GM18508 (cell line): ENCODE measurements around the gene INTS15.
"Not testable (repeated sequence)": the region's sequence is repeated elsewhere in the genome, so short reads cannot be mapped to it uniquely, and the experiment has no call there.

ENCODE experiments used
- ATAC-seq: cut with Tn5 transposase; IDR thresholded peaks from one replicate; pipeline ENCODE4 v1.9.1; 2021; ENCODE audit warnings: moderate number of reproducible peaks; ENCODE audit not compliant: insufficient read depth, unreplicated experiment

The INTS15 gene

DNA sequence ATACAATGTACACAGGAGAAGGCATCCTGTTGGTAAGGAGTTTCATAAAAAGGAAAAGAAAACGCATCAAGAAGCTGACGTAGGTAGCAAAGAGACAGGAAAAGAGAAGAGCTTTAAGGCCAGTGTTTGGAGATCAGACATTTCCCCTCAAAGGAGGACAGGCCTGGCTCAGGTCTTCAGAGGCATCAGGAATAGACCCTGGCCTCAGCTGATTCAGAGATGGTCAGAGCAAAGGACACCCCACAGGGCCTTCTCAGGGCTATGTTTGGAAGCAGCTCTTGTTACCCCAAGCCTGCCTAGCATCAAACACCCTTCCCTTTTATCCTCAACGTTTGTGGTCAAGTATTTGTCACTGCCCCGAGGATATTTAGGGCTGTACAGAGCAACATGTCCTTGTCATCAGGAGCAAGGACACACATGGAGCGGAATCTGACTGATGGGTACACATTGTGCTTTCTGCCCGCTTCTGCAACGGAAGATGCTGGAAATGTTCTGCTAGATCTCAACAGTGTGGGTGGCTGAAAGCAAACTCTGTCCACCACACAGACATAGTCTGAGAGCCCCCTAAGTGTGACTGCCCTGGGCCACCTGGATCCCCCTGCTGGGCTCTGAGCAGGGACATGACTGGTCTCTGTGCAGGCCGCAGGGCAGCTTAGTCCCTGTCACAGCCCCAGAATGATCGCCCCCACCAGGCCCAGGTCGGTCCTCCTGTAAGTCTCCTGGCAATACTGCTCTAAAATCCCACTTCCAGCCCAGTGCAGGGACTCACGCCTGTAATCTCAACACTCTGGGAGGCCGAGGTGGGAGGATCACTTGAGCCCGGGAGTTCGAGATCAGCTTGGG lies 13.6 kb upstream of the INTS15 start:
- ATAC-seq: no peak

DNA sequence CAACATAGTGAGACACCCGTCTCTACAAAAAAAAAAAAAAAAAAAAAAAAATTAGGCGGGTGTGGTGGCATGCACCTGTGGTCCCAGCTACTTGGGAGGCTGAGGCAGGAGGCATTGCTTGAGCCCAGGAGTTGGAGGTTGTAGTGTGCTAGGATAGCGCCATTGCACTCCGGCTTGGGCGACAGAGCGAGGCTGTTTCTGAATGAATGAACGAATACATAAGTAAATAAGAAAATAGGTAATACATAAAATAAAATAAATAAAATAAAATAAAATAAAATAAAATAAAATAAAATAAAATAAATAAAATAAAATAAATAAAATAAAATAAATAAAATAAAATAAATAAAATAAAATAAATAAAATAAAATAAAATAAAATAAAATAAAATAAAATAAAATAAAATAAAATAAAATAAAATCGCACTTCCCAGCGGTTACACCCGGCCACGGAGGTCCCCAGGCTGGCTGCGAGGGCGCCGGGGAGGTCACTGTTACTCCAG lies 12.9 kb upstream of the INTS15 start:
- not testable (repeated sequence) for ATAC-seq

DNA sequence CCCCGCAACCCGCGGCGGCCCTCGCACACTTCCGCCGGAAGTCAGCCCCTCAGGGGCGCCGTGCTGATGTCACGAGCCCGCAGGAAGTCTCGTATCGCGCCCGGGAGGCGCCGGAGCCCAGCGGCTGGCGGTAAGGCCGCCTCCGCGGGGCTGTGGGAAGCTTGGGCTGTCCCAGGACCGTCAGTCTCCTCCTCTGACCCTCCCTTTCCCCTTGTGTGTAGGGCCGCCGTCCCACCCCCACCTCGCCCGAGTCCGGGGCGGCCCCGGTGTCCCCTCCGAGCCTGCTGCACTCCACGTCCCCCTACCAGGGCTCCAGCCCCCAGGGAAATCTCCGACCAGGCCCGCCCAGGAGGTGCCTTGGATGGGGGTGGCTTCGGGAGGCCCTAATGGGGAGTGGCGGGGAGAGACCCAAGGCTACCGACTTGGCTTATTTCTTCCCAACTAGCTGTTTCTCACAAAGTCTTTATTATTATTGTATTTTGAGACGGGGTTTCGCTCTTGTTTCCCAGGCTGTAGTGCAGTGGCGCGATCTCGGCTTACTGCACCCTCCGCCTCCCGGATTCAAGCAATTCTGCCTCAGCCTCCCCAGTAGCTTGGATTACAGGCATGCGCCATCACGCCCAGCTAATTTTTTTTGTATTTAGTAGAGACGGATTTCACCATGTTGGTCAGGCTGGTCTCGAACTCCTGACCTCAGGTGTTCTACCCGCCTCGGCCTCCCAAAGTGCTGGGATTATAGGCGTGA lies 12.3 kb upstream of the INTS15 start, which contains the start of gene ZDHHC4:
Gene ZDHHC4, plus strand, starts transcription at position 86 of the 745 bp plus-strand sequence. CDS start 3,108 bp downstream, outside the sequence.
- ATAC-seq: peak; percentile 80

DNA sequence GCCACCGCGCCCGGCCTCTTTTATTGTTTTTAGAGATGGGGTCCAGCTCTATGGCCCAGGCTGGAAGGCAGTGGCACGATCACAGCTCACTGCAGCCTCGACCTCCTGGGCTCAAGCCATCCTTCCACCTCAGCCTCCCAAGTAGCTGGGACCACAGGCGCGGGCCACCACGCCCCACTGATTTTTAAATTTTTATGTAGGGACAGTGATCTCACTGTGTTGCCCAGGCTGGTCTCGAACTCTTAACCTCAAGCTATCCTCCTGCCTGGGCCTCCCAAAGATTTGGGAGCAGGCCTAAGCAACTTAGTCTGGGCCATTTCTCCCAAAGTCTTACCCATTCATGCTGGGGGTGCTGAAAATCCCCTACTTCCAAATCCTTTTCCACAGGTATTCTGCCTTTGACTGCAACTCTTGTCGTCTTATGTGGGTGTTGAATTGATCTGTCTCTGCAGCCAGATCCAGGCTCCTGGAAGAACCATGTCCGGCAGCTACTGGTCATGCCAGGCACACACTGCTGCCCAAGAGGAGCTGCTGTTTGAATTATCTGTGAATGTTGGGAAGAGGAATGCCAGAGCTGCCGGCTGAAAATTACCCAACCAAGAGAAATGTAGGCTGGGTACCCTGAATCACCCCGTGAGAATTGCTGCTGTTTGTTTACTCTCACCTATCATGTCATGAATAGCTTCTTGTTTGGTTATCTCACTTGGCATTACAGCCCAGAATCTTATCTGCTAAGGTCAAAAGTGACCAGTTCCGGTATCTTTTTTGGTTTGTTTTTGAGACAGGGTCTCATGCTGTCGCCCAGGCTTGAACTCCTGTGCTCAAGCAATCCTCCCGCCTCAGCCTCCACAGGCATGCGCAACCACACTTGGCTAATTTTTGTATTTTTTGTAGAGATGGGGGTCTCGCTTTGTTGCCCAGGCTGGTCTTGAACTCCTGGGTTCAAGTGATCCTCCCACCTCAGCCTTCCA lies 11.4 kb upstream of the INTS15 start:
- no peak for ATAC-seq

DNA sequence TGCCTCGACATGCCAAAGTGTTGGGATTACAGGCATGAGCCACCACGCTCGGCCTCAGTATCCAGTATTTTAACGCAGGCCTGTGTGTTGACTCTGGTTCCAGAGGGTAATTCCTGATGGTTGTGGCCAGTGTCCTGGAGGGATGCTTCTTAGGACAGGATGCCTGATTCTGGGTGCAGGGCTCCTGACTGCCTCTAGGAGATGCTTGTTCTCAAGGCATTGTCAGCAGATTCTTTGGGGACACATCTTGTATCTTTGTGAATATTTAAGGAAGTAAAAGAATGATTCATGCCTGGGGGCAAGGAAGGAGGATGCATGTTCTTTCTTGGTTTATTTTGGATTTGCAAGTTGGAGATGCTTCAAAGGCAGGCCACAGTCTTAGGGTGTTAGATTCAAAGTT lies 10.4 kb upstream of the INTS15 start:
- no peak for ATAC-seq

DNA sequence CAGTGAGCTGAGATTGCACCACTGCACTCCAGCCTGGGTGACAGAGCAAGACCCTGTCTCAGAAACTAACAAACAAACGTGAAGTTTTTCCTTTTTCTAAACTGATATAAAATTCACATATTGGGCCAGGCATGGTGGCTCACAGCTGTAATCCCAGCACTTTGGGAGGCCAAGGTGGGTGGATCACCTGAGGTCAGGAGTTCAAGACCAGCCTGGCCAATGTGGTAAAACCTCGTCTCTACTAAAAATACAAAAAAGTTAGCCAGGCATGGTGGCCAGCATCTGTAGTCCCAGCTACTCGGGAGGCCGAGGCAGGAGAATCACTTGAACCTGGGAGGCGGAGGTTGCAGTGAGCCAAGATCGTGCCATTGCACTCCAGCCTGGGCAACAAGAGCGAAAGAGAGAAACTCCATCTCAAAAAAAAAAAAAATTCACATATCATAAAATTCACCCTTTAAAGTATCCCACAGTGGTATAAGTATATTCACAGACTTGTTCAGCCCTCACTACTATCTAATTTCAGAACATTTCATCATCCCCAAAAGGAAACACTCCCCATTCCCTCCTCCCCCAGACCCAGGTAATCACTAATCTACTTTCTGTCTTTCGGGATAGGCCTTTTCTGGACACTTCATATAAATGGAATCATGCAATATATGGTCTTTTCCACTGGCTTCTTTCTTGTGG lies 3.9 kb upstream of the INTS15 start:
- not testable (repeated sequence) for ATAC-seq

DNA sequence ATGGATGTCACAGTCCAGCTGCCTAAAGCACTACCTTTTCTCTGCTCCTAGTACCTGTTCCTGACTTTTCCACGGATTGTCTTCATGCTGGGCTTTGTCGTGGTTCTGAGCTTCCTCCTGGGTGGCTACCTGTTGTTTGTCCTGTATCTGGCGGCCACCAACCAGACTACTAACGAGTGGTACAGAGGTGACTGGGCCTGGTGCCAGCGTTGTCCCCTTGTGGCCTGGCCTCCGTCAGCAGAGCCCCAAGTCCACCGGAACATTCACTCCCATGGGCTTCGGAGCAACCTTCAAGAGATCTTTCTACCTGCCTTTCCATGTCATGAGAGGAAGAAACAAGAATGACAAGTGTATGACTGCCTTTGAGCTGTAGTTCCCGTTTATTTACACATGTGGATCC lies 1.3 kb upstream of the INTS15 start:
- ATAC-seq: no peak

DNA sequence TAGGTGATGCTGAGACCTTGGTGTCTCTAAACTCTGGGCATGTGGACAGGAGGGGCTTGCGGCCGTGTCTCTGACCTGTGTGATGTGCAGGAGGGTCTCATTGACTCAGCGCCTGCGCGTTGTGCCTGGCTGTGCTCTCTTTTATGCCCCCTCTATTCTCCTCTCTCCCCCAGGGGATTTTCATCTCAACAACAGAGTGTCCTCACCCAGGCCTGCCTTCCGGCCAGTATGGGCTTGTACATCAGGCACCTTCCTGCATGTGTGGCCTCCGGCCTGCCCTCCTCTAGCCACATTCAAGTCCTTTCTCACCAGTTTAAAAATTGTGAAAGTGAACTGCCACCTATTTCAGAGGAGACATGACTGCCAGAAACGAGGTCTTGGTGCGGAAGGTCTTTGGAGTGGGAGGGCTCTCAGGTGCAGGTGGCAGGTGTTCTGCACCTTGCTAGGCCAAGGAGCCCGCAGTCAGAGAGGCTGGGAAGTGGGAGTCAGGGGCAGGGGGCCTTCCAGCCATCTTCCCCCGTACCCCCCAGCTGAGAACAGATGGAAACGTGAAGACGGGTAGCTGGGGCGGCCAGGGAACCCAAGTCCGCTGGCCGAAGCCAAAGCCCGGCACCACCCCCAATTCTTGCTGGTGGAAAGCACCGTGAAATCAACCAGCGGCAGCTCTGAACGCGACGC lies 531 bp upstream of the INTS15 start:
- ATAC-seq: no peak

DNA sequence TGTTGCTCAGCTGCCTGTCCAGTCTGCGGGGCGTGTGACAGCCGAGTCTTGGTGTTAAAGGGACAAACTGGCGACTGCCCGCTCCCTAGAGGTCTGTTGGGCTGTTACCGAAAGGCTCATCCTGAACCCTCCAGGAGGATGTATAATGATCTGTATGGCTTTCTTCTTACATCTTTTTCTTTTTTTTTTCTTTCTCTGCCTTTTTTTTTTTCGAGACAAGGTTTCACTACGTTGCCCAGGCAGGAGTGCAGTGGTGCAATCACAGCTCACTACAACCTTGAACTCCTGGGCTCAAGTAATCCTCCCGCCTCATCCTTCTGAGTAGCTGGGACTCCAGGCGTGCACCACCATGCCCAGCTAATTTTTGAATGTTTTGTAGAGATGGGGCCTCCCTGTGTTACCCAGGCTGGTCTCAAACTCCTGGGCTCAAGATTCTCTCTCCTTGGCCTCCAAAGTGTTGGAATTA lies 857 bp downstream of the INTS15 start:
- peak; percentile 8 for ATAC-seq

DNA sequence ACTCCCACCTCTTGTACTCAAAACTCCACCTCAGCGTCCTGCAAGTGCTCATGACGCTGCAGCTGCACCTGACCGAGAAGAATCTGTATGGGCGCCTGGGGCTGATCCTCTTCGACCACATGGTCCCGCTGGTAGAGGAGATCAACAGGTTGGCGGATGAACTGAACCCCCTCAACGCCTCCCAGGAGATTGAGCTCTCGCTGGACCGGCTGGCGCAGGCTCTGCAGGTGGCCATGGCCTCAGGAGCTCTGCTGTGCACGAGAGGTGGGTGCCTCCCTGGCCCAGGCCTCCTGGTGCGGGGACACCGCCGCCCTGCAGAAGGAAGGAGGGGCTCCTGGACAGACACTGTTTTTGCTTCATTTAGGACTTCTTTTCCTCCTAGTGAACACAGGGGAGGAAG lies 10.3 kb downstream of the INTS15 start:
- no peak for ATAC-seq

DNA sequence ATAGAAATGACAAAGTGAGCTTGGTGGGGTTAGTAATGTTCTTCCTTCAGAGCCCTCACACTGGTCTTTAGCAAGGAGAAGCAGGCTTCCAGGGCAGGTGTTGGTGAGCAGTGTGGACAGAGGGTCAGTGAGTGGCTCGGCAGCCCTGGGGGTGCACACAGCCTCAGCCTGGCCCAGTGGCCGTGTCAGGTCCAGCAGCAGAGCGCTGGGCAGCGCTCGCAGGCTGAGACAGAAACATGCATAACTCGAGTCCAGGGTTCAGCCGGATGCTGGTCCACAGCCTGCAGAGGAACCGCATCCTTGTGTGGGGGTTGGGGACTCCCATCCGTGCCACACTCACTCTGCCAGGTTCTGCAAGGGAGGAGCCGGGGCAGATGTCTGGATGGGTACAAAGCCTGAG lies 14.6 kb downstream of the INTS15 start:
- no peak for ATAC-seq

DNA sequence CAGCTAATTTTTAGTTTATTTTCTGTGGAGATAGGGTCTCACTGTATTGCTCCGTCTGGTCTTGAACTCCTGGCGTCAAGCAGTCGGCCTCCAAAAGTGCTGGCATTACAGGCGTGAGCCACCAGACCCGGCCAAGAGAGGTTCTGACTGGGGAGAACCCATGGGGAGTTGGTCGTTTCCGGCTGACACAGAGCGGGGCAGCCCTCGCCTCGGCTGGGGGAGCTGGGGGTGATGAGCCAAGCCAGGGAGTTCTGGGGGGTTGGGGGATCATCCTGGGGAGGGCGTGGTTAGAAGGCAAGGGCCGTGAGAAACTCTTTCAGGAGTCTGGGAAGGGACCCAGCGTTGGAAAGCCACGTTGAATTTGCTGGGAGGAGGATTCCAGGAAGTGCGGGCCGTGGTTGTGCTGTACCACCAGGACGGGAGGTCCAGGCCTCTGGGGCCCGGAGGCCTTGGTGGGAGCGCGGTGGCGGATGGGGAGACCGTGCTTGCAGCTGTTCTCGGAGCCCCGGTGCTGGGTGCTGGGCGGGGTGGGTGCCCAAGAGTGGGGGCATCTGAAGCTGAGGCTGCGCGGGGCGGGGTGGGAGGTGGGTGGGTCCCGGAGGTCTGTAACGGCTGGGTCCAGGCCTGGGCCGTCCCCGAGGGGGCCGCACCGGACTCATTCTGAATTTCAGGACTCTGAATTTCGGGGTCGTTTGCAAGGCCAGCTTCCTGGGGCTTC lies 17.2 kb downstream of the INTS15 start:
- ATAC-seq: no peak

DNA sequence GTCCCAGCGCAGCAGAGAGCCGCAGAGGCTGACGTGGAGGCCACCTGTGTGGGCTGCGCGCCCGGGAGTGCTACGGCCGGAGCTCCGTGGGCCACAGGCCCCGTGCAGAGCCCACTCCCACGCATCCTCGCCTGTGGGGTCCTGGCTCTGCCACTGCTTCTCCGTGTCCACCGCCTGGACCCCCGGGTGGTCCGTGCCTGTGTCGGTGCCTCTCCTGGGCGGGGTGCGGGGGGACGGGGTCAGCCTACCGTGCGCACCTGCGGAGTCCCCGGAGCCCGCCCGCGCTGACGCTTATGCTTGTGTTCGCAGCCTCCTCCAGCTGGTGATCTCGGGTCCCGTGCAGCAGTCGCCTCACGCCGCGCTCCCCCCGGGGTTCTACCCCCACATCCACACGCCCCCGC lies 17.8 kb downstream of the INTS15 start:
- no peak for ATAC-seq

DNA sequence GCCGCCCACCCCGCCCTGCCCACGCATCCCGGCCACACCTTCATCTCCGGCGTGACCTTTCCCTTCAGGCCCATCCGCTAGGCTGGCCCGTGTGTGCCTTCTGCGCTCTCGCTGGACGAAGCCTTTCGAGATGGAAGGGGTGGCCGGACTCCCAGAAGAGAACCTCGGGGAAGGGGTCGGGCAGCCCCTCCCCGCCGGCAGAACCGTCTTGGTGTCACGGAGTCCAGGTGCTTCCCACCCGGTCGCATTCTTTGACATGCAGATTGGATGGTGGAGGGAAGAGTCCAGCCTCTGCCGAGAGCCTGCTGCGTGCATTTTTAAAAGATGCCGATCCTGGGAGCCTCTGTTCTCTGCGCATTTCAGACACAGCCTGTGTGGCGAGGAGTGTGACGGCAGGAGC lies 18.3 kb downstream of the INTS15 start:
- ATAC-seq: no peak

DNA sequence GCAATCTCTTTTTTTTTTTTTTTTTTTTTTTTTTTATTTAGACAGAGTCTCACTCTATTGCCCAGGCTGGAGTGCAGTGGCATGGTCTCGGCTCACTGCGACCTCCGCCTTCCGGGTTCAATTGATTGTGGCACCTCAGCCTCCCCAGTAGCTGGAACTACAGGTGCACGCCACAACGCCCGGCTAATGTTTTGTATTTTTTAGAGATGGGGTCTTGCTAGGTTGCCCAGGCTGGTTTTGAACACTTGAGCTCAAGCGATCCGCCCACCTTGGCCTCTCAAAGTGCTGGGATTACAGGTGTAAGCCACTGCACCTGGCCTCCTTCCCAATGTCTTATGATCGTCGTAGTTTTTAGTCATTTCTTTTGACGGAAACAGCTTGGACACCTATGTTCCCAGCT lies 19.0 kb downstream of the INTS15 start:
- no peak for ATAC-seq

DNA sequence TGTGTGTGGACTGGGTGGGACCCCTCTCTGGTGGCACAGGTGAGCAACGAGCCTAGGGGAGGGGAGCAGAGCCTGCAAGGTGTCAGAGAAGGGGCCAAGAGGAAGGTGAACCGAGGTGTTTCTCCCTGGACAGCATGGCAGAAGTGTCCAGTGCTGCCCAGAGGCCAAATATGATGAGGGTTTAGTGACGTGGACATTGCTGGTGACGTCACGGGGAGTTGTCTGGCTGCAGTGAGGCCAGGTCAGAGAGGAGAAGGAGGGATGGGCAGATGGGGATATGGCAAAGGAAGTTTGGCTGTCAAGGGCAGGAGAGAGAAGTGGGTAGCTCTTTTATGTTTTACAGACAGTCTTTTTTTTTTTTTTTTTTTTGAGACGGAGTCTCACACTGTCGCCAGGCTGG lies 23.0 kb downstream of the INTS15 start:
- ATAC-seq: no peak

DNA sequence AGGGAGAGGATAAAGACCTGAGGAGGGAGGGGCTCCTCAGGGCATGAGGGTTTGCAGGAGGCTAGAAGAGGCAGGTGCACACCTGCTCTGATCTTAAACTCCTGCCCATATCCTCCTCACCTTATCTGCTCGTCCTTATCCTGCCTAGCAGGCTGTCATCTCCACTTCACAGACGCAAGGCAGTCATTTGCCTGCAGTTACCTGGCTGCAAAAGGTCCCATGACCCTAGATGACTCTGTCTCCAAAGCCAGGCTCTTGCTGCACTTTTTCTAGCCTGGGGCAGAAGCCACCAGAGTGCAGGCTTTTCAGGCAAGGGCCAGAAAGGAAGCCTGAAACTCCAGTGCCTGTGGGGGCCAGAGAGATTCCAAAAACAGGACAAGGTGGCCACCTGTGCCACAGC lies 23.9 kb downstream of the INTS15 start:
- ATAC-seq: no peak

DNA sequence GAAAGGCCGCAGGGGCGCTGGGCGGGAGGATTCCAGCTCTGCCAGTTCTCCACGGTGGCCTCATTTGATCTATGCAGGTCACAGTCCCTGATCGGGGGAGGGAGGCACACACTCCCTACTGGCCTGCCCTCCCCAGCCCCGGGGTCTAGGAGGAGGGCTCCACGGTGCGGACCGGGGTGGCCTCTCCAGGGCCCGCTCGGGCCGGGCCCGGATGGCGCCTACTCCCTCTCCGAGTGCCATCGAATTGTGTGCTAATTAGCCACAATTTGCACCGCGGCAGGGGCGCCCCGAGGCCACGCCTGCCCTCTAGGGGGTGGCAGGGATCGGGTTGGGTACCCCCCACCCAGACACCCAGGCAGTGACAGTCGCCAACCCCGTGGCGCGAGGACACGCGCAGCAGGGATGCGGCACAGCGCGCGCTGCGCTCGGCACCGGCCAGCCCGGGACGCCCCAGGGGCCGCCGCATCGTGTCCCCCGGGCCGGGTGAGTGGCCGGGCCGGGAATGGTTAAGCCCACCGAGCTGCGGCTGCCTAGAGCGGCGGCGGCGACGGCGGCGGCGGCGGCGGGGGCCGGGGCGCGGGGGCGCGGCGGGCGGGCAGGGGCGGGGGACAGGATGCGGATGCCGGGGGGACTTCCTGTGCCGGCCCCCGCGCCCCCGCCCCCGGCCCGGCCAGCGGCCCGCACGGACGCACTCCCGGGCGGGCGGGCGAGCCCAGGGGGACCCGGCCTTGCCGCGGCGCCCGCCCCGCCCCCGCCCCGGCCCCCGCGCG lies 25.3 kb downstream of the INTS15 start, which contains the start of gene ZNF853:
Gene ZNF853, plus strand, starts transcription at position 658 of the 770 bp plus-strand sequence. CDS start 565 bp downstream, outside the sequence.
- ATAC-seq: no peak
